ENCODE measurements around the gene GMPR2.
"Not testable (repeated sequence)": the region's sequence is repeated elsewhere in the genome, so short reads cannot be mapped to it uniquely, and the experiment has no call there.

The GMPR2 gene

GRCh38 chr14:24203249-24203886 lies 29.4 kb upstream of the GMPR2 start:
- DNase-seq = not testable (repeated sequence)

GRCh38 chr14:24204163-24205146 lies 28.3 kb upstream of the GMPR2 start:
- no peak for DNase-seq

DNA sequence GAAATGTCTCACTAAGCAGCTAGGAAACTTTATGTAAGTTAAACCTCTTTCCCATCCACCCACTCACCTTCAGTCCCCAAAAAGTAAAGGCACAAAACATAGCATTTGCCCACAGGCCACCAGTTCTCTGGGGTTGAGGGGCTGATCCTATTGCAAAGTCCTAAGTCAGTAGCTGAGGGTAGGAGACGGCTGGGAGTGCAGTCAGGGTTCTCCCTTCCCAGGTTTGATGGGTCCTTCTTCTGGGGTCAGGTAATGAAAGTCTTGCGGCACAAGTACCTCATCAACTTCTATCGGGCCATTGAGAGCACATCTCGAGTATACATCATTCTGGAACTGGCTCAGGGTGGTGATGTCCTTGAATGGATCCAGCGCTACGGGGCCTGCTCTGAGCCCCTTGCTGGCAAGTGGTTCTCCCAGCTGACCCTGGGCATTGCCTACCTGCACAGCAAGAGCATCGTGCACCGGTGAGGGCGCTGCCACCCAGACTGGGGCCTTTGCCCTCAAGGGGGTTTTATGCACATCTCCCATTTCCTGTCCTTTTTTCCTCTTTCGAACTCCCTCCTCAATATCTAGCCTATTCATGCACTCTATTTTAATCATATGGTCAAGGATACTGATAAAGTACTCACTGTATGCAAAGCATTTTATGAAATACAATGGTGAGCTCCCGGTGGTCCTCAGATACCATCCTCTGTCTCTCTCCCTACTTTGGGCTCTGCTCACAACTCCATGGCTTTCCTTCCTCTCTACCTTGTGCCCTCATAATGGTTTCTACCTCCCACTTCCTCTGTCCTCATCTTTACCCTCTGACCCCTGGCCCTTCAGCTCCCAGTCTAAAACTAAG lies 26.2 kb upstream of the GMPR2 start:
- no peak for DNase-seq

DNA sequence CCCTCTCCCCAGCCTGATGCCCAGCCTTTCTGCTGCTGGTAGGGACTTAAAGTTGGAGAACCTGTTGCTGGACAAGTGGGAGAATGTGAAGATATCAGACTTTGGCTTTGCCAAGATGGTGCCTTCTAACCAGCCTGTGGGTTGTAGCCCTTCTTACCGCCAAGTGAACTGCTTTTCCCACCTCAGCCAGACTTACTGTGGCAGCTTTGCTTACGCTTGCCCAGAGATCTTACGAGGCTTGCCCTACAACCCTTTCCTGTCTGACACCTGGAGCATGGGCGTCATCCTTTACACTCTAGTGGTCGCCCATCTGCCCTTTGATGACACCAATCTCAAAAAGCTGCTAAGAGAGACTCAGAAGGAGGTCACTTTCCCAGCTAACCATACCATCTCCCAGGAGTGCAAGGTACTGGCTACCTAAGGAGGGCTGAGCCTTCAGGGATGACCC lies 25.6 kb upstream of the GMPR2 start:
- DNase-seq = no peak

- DNase-seq = no peak
Measured at GRCh38 chr14:24207625-24208024, 25.1 kb upstream of the GMPR2 start.

- no peak for DNase-seq
Measured at GRCh38 chr14:24211311-24211710, 21.4 kb upstream of the GMPR2 start.

DNA sequence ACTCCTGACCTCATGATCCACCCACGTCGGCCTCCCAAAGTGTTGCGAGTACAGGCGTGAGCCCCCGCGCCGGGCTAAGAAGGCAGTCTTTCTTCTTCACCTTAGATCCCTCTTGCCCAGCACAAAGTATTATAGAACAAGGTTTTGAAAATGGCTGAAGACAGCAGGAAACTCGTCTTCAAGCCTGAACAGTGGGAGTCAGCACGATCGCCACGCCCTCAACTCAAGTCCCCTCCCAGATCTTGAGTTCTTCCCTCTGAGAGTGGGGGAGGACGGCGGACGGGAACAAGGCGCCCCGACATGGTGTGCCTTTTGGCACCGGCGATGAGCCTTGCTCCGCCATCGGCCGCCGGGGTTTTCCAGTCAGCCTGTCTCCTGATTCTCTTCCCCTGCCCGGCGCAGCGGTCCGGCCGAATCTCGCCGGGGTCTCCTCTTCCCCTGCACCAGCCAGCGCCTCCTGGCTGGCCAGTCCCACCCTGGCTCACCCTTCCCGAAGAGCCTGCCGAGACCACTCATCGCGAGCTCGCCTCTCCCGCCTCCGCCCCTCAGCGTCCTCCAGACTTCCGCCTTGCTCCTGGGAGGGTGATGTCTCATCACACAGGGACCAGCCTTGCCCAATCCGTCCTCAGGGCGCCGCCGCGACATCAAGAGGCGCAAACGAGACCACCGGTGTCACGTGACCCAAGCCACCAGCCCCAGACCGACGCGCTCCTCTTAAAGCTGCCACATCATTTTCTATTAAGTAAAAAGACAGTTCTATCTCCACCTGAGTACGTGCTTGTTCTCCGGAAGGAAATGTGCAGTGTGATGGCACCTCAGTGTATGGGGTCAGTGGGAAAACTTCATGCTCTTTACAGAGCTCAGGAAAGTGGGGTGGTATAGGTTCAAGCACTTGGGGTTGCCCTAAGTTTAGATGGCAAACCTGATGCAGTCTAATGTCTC lies 19.5 kb upstream of the GMPR2 start, which contains the start of gene CHMP4A:
Gene CHMP4A, minus strand, starts transcription at position 565 of the 942 bp plus-strand sequence. Its CDS starts 49 bp downstream, at position 516.
- peak; percentile 97 for DNase-seq

DNA sequence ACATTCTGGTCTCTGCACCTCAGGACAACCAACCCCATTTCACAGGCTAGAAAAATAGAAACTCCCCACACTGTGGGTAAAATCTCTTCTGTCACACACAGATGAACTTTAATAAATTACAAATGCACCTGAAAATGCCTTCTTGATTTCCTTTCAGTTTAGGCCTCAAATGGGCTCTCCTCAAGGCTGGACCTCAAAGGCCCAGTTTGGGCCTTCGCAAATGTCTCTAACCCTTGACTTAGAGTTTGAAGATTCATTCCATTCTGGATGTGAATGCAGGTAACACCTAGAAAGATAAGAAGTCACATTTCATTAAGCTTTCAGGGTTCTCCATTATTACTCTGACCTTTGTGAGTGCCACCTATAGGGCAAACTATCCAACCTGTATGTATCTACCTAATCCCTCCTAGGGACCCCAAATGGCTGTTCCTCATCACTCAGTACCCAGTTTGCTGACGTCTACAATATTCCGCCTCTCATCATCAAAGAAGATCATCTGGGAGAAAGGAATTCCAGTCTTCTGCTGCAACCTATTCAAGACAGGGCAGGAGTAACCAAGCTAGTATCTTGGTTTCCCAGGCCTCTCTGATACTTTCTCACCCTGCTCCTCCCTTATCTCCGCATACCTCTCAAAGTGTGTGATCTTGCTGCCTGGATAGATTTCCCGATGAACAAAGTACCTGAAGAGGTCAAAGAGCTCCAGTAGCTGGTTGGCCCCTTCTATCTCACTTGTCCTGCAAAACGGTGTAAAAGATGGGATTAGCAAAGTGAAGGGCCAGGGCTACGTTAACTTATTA lies 18.7 kb upstream of the GMPR2 start:
- no peak for DNase-seq

- DNase-seq = peak; percentile 90 to 92
Measured at GRCh38 chr14:24215495-24216344, 17.0 kb upstream of the GMPR2 start, which contains the start of gene MDP1. Gene MDP1, minus strand, starts transcription at chr14:24216066. Its CDS starts 111 bp downstream, at chr14:24215955.

- DNase-seq = no peak
Measured at GRCh38 chr14:24216345-24216699, 16.4 kb upstream of the GMPR2 start.

- not testable (repeated sequence) for DNase-seq
Measured at GRCh38 chr14:24216876-24217275, 15.9 kb upstream of the GMPR2 start.

- DNase-seq = no peak
Measured at GRCh38 chr14:24219080-24219479, 13.6 kb upstream of the GMPR2 start.

DNA sequence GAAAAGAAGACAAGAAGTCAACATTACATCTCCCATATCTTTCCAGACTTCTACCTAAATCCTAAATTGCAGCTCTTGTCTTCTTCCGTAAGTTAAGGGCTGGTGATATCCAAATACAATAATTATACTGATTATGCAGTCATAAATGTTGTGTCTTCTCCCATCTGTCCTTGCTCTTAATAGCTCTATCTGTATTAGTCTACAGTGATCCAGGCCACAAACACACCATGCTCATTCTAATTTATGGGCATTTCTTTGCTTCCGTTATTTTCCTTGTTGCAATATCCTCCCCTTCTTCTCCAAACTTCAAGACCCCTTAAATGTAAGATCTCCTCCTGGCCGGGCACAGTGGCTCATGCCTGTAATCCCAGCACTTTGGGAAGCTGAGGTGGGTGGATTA lies 13.2 kb upstream of the GMPR2 start:
- DNase-seq = no peak

DNA sequence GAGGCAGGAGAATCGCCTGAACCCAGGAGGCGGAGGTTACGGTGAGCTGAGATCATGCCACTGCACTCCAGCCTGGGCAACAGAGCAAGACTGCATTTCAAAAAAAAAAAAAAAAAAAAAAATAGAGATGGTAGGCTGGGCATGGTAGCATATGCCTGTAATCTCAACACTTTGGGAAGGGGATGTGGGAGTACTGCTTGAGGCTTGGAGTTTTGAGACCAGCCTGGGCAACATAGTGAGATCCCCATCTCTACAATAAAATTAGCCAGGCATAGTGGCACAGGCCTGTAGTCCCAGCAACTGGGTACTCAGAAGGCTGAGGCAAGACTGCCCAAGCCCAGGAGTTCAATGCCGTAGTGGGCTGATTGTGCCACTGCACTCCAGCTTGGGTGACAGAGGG lies 9.7 kb upstream of the GMPR2 start:
- DNase-seq = not testable (repeated sequence)

DNA sequence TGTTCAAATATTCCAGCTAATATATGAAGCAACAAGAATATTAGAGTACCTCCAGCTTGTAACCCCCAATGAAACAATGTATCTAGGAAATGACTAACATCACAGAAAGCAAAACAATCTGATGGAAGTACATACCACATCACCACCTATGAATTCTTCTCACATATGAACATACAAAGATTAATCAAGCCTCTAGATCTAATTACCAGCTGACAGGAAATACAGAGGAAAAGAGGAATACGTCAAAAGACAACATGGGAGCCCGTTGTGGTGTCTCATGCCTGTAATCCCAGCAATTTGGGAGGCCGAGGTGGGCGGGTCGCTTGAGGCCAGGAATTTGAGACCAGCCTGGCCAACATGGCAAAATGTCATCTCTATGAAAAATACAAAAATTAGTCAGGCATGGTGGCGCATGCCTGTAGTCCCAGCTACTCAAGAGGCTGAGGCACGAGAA lies 8.1 kb upstream of the GMPR2 start:
- no peak for DNase-seq

DNA sequence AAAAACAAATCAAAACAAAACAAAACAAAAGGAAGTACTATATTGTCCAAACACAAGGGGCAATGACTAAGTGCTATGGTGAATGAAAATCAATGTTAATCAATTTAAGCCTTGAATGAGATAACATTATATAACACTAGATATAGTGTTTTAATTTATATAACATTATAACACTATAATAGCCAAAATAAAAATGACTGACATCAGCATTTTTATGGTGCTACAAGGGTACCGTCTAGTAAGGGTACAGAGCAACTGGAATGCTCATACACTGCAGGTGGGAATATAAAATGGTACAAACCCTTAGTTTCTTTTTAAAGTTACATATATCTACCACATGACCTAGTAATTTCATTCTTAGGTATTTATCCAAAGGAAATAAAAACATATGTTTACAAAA lies 6.3 kb upstream of the GMPR2 start:
- no peak for DNase-seq

DNA sequence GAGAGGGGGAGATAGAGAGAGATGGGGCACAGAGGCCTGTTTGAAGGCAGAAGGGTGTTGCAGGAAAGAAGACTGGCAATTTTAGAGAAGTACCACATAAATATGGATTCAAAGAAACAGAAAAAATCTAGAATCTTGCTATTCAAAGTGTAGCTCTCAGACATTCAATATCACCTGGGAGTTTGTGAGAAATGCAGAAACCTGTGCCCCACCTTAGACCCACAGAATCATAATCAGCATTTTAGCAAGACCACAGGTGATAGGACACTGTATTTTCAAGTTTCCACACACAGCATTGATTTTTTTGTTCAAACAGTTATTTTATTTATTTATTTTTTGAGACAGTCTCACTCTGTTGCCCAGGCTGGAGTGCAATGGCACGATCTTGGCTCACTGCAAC lies 3.8 kb upstream of the GMPR2 start:
- no peak for DNase-seq

GRCh38 chr14:24231263-24232120 lies 1.2 kb upstream of the GMPR2 start:
- peak in 1 of 2 donors; percentile 37 for DNase-seq
